ENCODE data around the gene TNFAIP3. TPM values are rescaled to one million over a fixed set of nuclear protein-coding genes. Genes with fewer than 3 reads are reported as not detected.
"Not testable (repeated sequence)": the region's sequence is repeated elsewhere in the genome, so short reads cannot be mapped to it uniquely, and the experiment has no call there.

Gene TNFAIP3
- total and polyA plus RNA-seq, 7 donors = 11.4 to 49.9 (median 18.7) TPM

DNA sequence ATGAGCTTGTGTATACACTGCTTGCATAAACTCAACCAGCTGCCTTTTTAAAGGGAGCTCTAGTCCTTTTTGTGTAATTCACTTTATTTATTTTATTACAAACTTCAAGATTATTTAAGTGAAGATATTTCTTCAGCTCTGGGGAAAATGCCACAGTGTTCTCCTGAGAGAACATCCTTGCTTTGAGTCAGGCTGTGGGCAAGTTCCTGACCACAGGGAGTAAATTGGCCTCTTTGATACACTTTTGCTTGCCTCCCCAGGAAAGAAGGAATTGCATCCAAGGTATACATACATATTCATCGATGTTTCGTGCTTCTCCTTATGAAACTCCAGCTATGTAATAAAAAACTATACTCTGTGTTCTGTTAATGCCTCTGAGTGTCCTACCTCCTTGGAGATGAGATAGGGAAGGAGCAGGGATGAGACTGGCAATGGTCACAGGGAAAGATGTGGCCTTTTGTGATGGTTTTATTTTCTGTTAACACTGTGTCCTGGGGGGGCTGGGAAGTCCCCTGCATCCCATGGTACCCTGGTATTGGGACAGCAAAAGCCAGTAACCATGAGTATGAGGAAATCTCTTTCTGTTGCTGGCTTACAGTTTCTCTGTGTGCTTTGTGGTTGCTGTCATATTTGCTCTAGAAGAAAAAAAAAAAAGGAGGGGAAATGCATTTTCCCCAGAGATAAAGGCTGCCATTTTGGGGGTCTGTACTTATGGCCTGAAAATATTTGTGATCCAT is 15.3 kb downstream of the TNFAIP3 start:
- 92% methylated on average over 2 of the region's 2 CpGs for WGBS, 2 donors
- intact Hi-C loops (cut with DNase I) = no loop called here
- Histone ChIP-seq H3K27ac (peak overlapping the region in 2 of 4 donors; percentile 20 to 34), H3K4me1 (peaks cover 0 to 21% (median 16%) of the 10 kb centered on the region in 4 donors), H3K9me3 (peaks cover 0 to 2% (median 0%) of the 10 kb centered on the region in 4 donors), H3K36me3 (peaks cover 42 to 62% (median 46%) of the 10 kb centered on the region in 4 donors), H3K27me3 (no peaks in the 10 kb centered on the region), H3K4me3 (no peak overlapping the region)
- TF ChIP-seq POLR2A (IDR thresholded peaks at IDR 0.05) (no peak), EP300 (IDR thresholded peaks at IDR 0.05) (no peak), POLR2AphosphoS5 (IDR thresholded peaks at IDR 0.05) (no peak)
- TF ChIP-seq, protein P1, sequence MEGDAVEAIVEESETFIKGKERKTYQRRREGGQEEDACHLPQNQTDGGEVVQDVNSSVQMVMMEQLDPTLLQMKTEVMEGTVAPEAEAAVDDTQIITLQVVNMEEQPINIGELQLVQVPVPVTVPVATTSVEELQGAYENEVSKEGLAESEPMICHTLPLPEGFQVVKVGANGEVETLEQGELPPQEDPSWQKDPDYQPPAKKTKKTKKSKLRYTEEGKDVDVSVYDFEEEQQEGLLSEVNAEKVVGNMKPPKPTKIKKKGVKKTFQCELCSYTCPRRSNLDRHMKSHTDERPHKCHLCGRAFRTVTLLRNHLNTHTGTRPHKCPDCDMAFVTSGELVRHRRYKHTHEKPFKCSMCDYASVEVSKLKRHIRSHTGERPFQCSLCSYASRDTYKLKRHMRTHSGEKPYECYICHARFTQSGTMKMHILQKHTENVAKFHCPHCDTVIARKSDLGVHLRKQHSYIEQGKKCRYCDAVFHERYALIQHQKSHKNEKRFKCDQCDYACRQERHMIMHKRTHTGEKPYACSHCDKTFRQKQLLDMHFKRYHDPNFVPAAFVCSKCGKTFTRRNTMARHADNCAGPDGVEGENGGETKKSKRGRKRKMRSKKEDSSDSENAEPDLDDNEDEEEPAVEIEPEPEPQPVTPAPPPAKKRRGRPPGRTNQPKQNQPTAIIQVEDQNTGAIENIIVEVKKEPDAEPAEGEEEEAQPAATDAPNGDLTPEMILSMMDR (IDR thresholded peaks at IDR 0.05) = no peak
- no peak for DNase-seq

DNA sequence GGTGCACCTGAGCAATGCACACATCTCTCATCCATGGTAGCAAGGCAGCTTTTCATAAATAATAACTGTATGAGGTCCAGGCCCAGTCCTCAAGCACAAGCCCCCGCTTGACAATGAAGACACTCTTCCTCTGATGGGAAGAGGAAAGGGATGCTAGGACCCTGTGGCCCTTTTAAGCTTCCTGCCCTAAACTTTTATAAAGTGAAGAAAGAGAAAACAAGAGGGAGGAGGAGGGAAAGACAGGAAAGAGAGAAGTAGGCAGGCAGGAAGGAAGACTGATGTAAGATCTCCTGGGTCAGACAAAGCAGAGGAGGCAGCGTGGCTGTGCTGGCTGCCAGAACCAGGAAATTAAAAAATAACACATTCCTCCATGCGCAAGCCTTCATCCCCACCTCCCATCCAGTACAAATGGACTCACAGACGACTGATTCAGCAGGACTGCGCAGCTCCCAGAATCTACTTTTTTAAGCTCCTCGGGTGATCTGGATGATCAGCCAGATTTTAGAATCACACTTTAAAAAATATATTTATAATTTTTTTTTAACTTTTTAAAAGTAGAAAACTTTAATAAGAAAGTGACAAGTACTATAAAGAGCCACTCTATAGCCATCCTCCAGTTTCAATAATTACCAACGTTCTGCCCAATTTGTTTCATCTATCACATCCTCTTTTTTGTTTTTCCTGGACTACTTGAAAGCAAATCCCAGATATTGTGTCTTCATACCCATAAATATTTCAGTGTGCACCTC is 16.5 kb downstream of the TNFAIP3 start:
- Histone ChIP-seq H3K4me1 (peaks cover 0 to 18% (median 15%) of the 10 kb centered on the region in 4 donors), H3K36me3 (peaks cover 31 to 50% (median 35%) of the 10 kb centered on the region in 4 donors), H3K27ac (peak overlapping the region in 3 of 4 donors; percentile 34 to 47 (median 35)), H3K27me3 (no peaks in the 10 kb centered on the region), H3K9me3 (peaks cover 0 to 2% (median 0%) of the 10 kb centered on the region in 4 donors), H3K4me3 (no peak overlapping the region)
- WGBS, 2 donors = 64 to 82% methylated on average over 7 of the region's 7 CpGs
- DNase-seq = peak; percentile 64
- TF ChIP-seq POLR2A (IDR thresholded peaks at IDR 0.05) = no peak
- no peak for TF ChIP-seq POLR2AphosphoS5 (IDR thresholded peaks at IDR 0.05)
- TF ChIP-seq, protein P1 (IDR thresholded peaks at IDR 0.05) = no peak
- TF ChIP-seq EP300 (IDR thresholded peaks at IDR 0.05) = no peak
- intact Hi-C loops (cut with DNase I) = no loop called here

DNA sequence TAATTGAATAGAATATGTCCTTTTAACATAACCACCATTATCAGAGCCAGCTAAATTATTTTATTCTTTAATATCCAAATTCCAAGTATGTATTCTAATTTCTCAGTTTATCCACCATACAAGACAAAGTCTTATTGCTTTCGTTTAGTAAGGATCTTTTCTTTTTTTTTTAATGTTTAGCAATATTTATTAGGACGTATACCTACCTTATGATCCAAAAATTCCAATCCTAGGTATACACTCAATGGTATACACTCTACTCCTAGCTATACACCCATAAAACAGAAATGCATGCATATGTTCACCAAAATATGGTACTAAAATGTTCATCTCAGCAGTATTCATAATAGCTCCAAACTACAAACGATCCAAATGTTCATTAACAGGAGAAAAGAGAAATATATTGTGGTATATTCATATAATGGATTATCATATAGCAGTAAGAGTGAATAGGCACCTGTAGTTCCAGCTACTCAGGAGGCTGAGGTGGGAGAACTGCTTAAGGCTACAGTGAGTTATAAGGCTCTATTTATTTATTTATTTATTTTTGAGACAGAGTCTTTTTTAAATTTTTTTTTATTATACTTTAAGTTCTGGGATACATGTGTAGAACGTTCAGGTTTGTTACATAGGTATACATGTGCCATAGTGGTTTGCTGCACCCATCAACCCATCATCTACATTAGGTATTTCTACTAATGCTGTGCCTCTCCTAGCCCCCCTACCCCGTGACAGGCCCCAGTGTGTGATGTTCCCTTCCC is 17.3 kb downstream of the TNFAIP3 start:
- 91% methylated on average over 5 of the region's 5 CpGs for WGBS, 2 donors

DNA sequence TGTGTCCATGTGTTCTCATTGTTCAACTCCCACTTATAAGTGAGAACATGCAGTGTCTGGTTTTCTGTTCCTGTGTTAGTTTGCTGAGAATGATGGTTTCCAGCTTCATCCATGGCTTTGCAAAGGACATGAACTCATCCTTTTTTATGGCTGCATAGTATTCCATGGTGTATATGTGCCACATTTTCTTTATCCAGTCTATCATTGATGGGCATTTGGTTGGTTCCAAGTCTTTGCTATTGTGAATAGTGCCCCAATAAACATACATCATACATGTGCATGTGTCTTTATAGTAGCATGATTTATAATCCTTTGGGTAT is 17.8 kb downstream of the TNFAIP3 start:
- DNase-seq; H3K4me3 ChIP-seq; intact Hi-C loops (cut with DNase I); H3K27me3 ChIP-seq; H3K27ac ChIP-seq; H3K4me1 ChIP-seq; H3K9me3 ChIP-seq: not testable (repeated sequence)
- peaks cover 18 to 37% (median 23%) of the 10 kb centered on the region in 4 donors for H3K36me3 ChIP-seq

More for the DNA sequence above, 17.3 kb downstream of the TNFAIP3 start:
- H3K4me1 ChIP-seq = peaks cover 0 to 11% (median 8%) of the 10 kb centered on the region in 4 donors
- peaks cover 0 to 2% (median 0%) of the 10 kb centered on the region in 4 donors for H3K9me3 ChIP-seq
- no peak for DNase-seq
- no peaks in the 10 kb centered on the region for H3K27me3 ChIP-seq
- TF ChIP-seq, protein P1 (IDR thresholded peaks at IDR 0.05) = no peak
- TF ChIP-seq POLR2A (IDR thresholded peaks at IDR 0.05) (no peak), POLR2AphosphoS5 (IDR thresholded peaks at IDR 0.05) (no peak), EP300 (IDR thresholded peaks at IDR 0.05) (no peak)
- peak overlapping the region in 1 of 4 donors; percentile 47 for H3K27ac ChIP-seq
- H3K36me3 ChIP-seq = peaks cover 23 to 42% (median 28%) of the 10 kb centered on the region in 4 donors
- intact Hi-C loops (cut with DNase I) = no loop called here
- H3K4me3 ChIP-seq = no peak overlapping the region

DNA sequence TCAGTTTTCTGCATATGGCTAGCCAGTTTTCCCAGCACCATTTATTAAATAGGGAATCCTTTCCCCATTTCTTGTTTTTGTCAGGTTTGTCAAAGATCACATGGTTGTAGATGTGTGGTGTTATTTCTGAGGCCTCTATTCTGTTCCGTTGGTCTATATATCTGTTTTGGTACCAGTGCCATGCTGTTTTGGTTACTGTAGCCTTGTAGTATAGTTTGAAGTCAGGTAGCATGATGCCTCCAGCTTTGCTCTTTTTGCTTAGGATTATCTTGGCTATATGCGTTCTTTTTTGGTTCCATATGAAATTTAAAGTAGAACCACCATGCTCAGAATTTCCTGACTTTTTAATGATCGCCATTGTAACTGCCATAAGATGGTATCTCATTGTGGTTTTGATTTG is 19.2 kb downstream of the TNFAIP3 start:
- H3K27ac ChIP-seq; DNase-seq; H3K27me3 ChIP-seq; H3K9me3 ChIP-seq; intact Hi-C loops (cut with DNase I); H3K4me1 ChIP-seq; H3K4me3 ChIP-seq: not testable (repeated sequence)
- 96% methylated on average over 3 of the region's 3 CpGs for WGBS, 2 donors
- H3K36me3 ChIP-seq = peaks cover 6 to 23% (median 10%) of the 10 kb centered on the region in 4 donors
